ENCODE data around the gene ALKBH7.
"Not testable (repeated sequence)": the region's sequence is repeated elsewhere in the genome, so short reads cannot be mapped to it uniquely, and the experiment has no call there.

Gene ALKBH7

DNA sequence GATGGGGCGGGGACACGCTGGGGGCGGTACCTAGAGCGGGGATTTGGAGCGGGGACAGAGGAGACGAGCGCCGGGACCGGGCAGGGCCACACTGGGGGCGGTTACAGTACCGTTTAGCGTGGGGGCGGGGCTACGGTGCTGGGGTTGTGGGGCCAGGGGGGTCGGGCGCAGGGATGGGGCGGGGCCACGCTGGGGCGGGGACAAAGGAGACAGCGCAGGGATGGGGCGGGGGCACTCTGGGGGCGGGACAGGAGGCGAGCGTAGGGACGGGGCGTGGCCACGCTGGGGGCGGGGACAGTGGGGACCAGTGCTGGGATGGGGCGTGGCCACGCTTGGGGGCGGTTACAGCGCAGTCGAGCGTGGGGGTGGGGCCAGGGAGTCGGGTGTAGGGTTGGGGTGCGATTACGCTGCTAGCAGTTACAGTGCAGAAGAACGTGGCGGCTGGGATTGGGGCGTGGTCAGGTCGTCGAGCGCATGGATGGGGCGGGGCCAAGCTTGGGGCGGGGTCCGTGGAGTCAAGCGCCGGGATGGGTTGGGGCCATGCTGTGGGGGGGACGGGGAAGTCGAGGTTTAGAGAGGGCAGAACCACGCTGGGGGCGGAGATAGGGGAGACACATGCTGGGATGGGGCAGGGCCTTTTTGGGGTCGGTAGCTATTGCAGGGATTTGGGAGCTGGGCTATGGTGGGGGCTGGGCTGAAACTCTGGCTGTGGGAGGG, 660 bp downstream of the ALKBH7 start:
- DNase-seq, result peak; percentile 71

DNA sequence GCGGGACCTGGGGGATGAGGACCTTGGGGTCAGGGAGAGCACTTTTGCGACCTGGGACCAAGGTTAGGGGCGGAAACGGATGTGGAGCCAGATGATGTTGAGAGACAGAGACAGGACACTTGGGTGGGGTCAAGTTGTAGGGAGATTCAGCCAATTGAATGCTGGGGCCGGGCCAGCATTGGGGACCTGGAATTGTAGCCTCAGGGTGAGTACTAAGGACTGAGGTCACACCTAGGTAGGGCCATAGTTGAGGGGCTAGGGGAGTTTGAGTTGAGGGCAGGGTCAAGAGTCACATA, 1.2 kb downstream of the ALKBH7 start:
- DNase-seq, result no peak

GRCh38 chr19:6374161-6374709, 1.6 kb downstream of the ALKBH7 start:
- DNase-seq, result no peak

- no peak for DNase-seq
Observed at GRCh38 chr19:6374711-6375410, 2.3 kb downstream of the ALKBH7 start.

DNA sequence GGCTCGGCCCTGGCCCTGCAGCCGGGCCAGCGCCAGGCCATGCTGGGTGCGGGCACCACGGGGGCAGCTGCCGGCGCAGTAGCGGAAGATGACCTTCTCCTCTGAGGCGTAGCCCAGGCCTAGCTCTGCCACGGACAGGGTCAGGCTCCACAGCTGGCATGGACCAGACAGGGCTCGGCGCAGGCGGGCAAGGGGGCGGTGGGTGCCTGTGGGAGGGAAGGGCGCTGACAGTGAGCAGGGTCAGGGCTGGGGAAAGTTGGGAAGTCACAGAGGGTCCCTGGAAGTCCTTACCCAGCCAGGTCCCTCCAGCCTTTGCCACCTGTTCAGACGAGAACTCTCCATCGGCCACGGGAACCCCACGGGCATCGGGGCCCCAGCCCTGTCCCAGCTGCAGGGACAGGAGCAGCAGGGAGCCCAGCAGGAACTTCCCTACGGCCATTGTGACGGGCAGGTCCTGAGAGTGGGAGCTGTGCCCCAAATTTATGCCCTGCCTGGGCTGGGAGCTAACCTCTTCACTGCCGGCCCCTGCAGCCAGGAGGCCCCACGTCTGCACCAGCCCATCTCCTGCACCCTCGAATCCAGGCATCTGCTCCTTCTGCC, 2.9 kb downstream of the ALKBH7 start, which contains the start of gene PSPN:
PSPN (minus strand) TSS at position 523 of the 600 bp plus-strand sequence; CDS start at position 439, 84 bp downstream.
- no peak for DNase-seq

- no peak for DNase-seq
Observed at GRCh38 chr19:6376512-6377190, 4.1 kb downstream of the ALKBH7 start.

DNA sequence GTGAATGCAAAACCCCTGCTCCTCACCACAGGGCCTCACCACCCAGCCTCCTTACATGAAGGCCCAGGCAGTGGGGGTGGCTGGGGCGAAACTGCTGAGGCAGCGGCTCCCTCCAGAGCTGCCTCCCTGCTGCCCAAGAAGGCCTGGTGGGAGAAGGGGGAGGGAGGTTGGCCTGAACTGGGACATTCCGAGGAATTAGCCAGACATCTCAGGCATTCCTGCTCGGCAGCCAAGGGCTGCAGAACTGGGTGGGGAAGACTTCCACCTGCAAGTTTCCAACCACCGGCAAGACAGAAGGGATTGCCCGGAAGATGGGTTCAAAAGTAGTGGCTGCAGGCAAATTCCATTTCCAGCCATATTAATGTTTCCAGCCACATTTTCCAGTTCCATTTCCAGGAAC, 5.4 kb downstream of the ALKBH7 start:
- no peak for DNase-seq

- DNase-seq, result no peak
Observed at GRCh38 chr19:6378486-6378885, 5.9 kb downstream of the ALKBH7 start.

- no peak for DNase-seq
Observed at GRCh38 chr19:6379744-6380143, 7.2 kb downstream of the ALKBH7 start.

- no peak for DNase-seq
Observed at GRCh38 chr19:6381030-6381750, 8.6 kb downstream of the ALKBH7 start.

DNA sequence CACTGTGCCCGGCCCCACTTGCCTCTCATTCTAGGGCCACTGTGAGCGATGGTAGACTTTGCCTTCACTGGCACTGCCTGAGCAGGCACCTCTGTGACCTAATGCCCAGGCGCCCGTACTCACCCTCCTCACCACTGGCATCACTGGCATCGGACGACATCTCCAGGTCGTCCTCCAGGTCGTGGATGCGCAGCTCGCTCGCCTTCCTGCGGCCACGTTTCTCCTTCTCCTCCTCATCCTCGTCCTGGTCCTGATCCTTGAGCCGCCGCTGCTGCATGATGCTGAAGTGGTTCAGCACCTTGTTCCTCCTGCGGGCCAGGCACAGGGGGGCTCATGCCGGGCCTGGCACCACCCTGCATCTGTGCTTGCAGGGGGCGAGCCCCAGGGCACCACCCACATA, 10.6 kb downstream of the ALKBH7 start:
- DNase-seq, result no peak

GRCh38 chr19:6384381-6384780, 11.8 kb downstream of the ALKBH7 start:
- no peak for DNase-seq

DNA sequence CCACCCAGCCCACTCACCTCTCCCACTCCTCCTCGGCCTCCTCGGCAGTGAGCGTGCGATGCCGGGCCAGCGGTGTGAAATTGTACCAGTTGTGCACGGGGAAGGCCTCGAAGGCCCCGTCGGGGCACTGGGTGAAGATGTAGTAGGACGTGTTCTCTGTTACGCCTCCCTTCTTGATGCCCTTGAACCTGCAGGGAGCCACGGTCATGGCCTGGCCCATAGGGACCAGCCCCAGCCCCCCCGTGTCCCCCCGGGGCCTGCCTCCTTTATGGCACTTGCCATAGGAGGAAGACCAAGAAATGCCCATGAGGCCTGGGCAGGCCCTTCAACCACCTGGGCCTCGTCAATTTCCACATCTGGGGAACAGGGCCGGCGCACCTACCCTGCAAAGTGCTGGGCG, 14.8 kb downstream of the ALKBH7 start:
- no peak for DNase-seq

GRCh38 chr19:6392221-6393073, 19.9 kb downstream of the ALKBH7 start:
- no peak for DNase-seq

DNA sequence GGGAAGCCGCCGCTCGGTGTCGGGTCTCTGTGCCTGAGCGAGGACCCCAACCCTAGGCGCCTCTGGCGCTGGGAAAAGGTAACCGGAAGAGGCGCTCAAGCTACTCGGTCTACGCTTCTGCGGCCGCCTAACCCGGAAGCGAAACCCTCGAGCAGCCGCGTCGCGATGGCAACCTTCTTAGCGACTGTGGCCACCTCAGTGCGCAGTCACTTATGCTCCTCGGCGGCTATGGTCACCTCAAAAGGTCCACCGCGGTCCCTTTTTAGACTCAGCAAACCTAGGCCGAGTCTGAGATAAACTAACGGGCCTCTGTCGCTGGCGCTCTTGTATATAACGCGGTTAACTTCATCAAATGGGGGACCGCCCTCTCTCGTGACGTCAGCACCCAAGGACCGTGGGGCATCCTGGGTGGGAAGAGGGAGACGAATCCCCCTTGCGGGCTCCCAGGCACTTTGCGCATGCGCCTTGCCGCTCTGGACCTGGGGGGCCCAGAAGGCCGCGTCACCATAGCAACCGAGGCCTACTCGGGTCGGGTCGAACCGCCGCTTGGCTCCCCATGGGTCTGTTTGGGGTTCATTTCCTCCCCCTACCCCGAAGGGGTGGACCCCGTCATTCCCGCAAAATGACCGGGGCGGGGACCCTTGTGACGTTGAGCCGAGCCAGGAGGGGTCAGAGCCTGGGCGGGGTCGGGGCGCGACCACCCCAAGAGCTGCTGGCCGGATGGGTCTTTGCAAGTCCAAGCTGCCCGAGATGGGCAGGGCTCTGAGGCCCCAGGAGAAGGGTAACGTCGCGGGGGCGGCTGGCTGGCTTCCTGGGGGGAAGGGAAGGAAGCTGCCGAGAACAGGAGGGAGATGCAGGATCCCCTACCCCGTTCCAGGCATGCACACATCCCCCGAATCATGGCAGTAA, 20.7 kb downstream of the ALKBH7 start, which contains the start of gene GTF2F1:
GTF2F1 (minus strand) TSS at position 91 of the 909 bp plus-strand sequence. CDS start 169 bp downstream, outside the sequence.
- DNase-seq, result peak; percentile 94

DNA sequence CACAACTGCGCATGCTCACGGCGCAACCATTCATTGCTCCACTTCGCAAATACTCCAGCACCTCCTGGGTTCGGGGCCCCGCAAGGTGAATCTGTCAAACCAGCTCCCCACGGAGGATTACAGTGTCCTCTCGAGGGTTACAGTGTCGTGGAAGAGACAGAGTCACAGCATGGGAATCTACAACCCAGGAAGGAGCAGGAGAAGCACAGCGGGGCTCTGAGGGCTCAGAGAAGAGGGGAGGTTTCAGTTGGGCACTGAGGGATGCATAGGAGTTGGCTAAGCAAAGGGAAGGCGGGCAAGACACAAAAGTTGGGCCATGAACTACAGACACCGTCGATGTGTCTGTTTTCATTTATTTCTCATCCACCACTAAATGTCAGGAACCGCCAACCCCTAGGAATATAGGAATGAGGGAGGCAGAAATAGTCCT, 21.4 kb downstream of the ALKBH7 start:
- DNase-seq, result peak; percentile 53

DNA sequence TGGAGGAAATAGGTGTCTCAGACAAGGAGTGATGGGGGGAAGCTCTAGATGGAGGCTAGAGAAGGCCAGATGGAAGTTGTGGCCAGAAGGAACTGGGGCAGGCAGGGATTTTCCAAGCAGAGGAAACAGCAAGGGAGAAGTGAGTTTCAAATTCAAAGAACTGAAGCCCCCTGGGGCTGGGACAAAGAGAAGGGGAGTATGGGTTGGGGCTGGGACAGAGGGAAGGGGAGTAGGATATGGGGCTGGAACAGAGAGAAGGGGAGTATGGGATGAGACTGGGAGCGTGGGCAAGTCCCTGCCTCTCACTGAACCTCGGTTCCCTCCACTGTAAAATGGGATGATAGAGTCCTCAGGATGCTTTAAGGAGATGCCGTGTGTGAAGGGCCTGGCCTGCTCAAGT, 22.2 kb downstream of the ALKBH7 start:
- no peak for DNase-seq

- DNase-seq, result no peak
Observed at GRCh38 chr19:6396305-6396704, 23.7 kb downstream of the ALKBH7 start.

GRCh38 chr19:6400062-6400944, 27.7 kb downstream of the ALKBH7 start:
- not testable (repeated sequence) for DNase-seq
